HepG2 (cell line): ENCODE results near the gene ZNF217. TPM values are rescaled to one million over a fixed set of nuclear protein-coding genes. Genes with fewer than 3 reads are reported as not detected.

ENCODE experiments used
- BHLHE40 ChIP-seq: IDR thresholded peaks from 2 replicates; pipeline ENCODE4 v1.6.1; 2011; ENCODE audit warnings: low read length, improper control_type of control experiment
- CENPBD1 ChIP-seq: sonication (generic); formaldehyde crosslinking; IDR thresholded peaks from 2 replicates; pipeline ENCODE4 v1.8.0; 2022; ENCODE audit warnings: missing genetic modification reagents, low read depth, mild to moderate bottlenecking, borderline replicate concordance
- DNMT1 ChIP-seq: sonication (generic); formaldehyde crosslinking; IDR thresholded peaks from 2 replicates; pipeline ENCODE4 v1.5.1; 2020; ENCODE audit warnings: mild to moderate bottlenecking, missing genetic modification reagents
- ELF4 ChIP-seq: sonication (generic); formaldehyde crosslinking; IDR thresholded peaks from 2 replicates; pipeline ENCODE4 v1.5.0; 2020; ENCODE audit warnings: missing genetic modification reagents, mild to moderate bottlenecking, moderate library complexity, borderline replicate concordance
- FIP1L1 ChIP-seq: fragments of 200-400 bp; formaldehyde crosslinking; IDR thresholded peaks from 2 replicates; pipeline ENCODE4 v1.6.1; 2018; ENCODE audit warnings: low read depth, mild to moderate bottlenecking, low read length, moderate library complexity, borderline replicate concordance; ENCODE audit not compliant: insufficient read depth
- GABPB1 ChIP-seq: IDR thresholded peaks from 2 replicates; pipeline ENCODE4 v1.6.1; 2016; ENCODE audit warnings: mild to moderate bottlenecking, missing genetic modification reagents, moderate library complexity, missing compliant biosample characterization
- HMGA1 ChIP-seq: sonication (generic); formaldehyde crosslinking; conservative IDR thresholded peaks from 2 replicates; pipeline ENCODE4 v1.4.0; 2020; ENCODE audit warnings: missing genetic modification reagents
- MXD1 ChIP-seq: sonication (generic); formaldehyde crosslinking; IDR thresholded peaks from 2 replicates; pipeline ENCODE4 v1.4.0; 2020; ENCODE audit warnings: mild to moderate bottlenecking, missing genetic modification reagents
- SRSF4 ChIP-seq: fragments of 200-400 bp; formaldehyde crosslinking; IDR thresholded peaks from one replicate; pipeline ENCODE4 v1.6.1; 2018; ENCODE audit warnings: mild to moderate bottlenecking, low read depth, low read length, moderate library complexity; ENCODE audit not compliant: poor library complexity, severe bottlenecking
- TARDBP ChIP-seq: sonication (generic); formaldehyde crosslinking; IDR thresholded peaks from 2 replicates; pipeline ENCODE4 v1.8.0; 2022; ENCODE audit warnings: mild to moderate bottlenecking, missing genetic modification reagents
- TIGD3 ChIP-seq: sonication (generic); formaldehyde crosslinking; IDR thresholded peaks from 2 replicates; pipeline ENCODE4 v1.5.1; 2020; ENCODE audit warnings: mild to moderate bottlenecking, missing genetic modification reagents, borderline replicate concordance
- ZBTB43 ChIP-seq: sonication (generic); formaldehyde crosslinking; conservative IDR thresholded peaks from 2 replicates; pipeline ENCODE4 v1.4.0; 2020; ENCODE audit warnings: missing genetic modification reagents
- ZFP37 ChIP-seq: sonication (generic); formaldehyde crosslinking; IDR thresholded peaks from 2 replicates; pipeline ENCODE4 v1.4.0; 2020; ENCODE audit warnings: missing genetic modification reagents, borderline replicate concordance
- ZNF101 ChIP-seq: sonication (generic); formaldehyde crosslinking; IDR thresholded peaks from 2 replicates; pipeline ENCODE4 v1.4.0; 2020; ENCODE audit warnings: mild to moderate bottlenecking, low read depth, missing genetic modification reagents, borderline replicate concordance
- ZNF30 ChIP-seq: sonication (generic); formaldehyde crosslinking; IDR thresholded peaks from 2 replicates; pipeline ENCODE4 v1.5.0; 2020; ENCODE audit warnings: mild to moderate bottlenecking, missing genetic modification reagents
- ZNF431 ChIP-seq: sonication (generic); formaldehyde crosslinking; IDR thresholded peaks from 2 replicates; pipeline ENCODE4 v1.9.0; 2022; ENCODE audit warnings: missing genetic modification reagents, low read depth, mild to moderate bottlenecking, borderline replicate concordance
- ZNF574 ChIP-seq: sonication (generic); formaldehyde crosslinking; IDR thresholded peaks from 2 replicates; pipeline ENCODE4 v1.4.0; 2020; ENCODE audit warnings: missing genetic modification reagents
- ZNF775 ChIP-seq: sonication (generic); formaldehyde crosslinking; IDR thresholded peaks from 2 replicates; pipeline ENCODE4 v1.4.0; 2020; ENCODE audit warnings: missing genetic modification reagents, mild to moderate bottlenecking, moderate library complexity, borderline replicate concordance
- ZNF883 ChIP-seq: sonication (generic); formaldehyde crosslinking; IDR thresholded peaks from 2 replicates; pipeline ENCODE4 v1.5.1; 2020; ENCODE audit warnings: mild to moderate bottlenecking, missing genetic modification reagents; ENCODE audit errors: not compliant biosample characterization
- ZSCAN9 ChIP-seq: IDR thresholded peaks from 2 replicates; pipeline ENCODE4 v1.6.1; 2016; ENCODE audit warnings: borderline replicate concordance
- polyA plus RNA-seq, 8 experiments: library from polyadenylated mRNA; depleted of rRNA in 3 of 8; stranded (reverse) in 7 of 8; unstranded in 1 of 8; fragments of >200 nt; fragmentation: Illumina TruSeq in 4 of 8; extraction: Trizol in 4 of 8; gene quantifications; 2 replicates each; pipeline versions ENCODE4 v1.2.1 to v1.2.3, GENCODE V29; 2011 to 2016; ENCODE audit warnings: low read depth in 4 of 8, missing spikeins in 1 of 8, mixed read lengths in 1 of 8; ENCODE audit not compliant: insufficient read depth in 1 of 8
- total RNA-seq, 5 experiments: library from RNA; depleted of rRNA; stranded (reverse); fragments of >200 nt; fragmentation: Illumina TruSeq; extraction: Trizol; gene quantifications; 2 replicates each; pipeline ENCODE4 v1.2.3, GENCODE V29; 2016; ENCODE audit warnings: low read depth in 1 of 5

Gene ZNF217
- total and polyA plus RNA-seq, 2 of the 13 experiments (the other 11 are each of a cell fraction or from before 2014, with no cell fraction given): 22.3 to 29.8 TPM

- TF ChIP-seq SRSF4 (no peak), HMGA1 (no peak), ELF4 (no peak), ZSCAN9 (no peak), ZNF431 (no peak), CENPBD1 (CRISPR knock-in tag) (no peak), ZNF30 (CRISPR knock-in tag) (no peak), ZBTB43 (0 out of 2 replicates have a peak, but pooled peaks have one; percentile 29), ZNF883 (no peak), BHLHE40 (no peak), FIP1L1 (no peak), TARDBP (peak; percentile 65; the same call in 1 of the 2 replicates), ZNF775 (CRISPR knock-in tag) (no peak), ZNF101 (CRISPR knock-in tag) (no peak), DNMT1 (CRISPR knock-in tag) (no peak), TIGD3 (CRISPR knock-in tag) (no peak), GABPB1 (CRISPR knock-in tag) (peak; percentile 24; the same call in 1 of the 2 replicates), MXD1 (CRISPR knock-in tag) (no peak), ZNF574 (CRISPR knock-in tag) (no peak), ZFP37 (CRISPR knock-in tag) (no peak)
Measured at GRCh38 chr20:53622247-53623133, 28.9 kb upstream of the ZNF217 start (continued).
